NCI-H2081 (cell line): Measurements from ENCODE around the gene NMNAT2.

Source experiments
- DNase-seq, 2 experiments: peaks; one replicate each; lab custom pipeline; 2025; lab: John Stamatoyannopoulos, UW

The NMNAT2 gene

DNA sequence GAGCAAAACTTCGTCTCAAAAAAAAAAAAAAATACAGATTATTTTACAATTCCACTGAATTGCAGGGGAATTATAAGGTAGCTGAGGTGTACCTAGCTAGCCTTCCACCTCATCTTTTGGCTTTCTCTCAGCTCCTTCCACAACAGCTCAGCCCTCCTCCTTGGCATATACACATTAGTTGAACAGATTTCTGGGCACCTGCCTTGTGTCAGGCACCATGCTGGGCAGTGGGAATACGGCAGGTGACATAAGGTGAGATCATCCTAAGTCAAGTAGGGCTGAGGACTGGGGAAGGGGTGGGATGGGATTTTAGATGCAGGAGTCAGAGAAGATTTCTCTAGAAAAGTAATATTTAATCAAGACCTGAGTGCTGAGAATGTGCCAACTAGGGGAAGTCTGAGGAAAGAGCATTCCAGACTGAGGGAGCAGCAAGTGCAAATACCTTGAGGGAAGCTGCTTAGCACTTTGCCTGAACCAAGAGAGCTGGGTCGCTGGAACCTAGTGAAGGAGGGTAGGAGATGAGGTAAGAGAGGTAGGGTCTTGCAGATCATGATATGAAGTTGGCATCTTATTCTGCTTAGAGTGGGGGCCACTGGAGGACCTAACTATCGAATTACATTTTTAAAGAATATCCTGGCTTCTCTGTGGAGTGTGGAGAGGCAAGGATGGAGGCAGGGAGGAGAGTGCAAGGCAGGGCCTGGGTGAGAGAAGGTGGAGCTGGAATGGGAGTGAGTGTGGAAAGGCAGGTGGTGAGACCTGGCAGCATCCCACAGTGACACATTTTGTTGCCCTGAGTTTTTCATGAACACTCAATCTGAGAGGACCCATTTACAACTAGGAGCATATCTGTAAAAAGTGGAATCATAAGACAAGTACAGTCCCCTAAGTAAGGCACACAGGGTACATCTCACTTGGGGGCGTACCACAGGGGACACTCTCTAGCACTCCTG is 203.9 kb downstream of the NMNAT2 start:
- peak in 1 of 2 experiments; percentile 28 for DNase-seq

DNA sequence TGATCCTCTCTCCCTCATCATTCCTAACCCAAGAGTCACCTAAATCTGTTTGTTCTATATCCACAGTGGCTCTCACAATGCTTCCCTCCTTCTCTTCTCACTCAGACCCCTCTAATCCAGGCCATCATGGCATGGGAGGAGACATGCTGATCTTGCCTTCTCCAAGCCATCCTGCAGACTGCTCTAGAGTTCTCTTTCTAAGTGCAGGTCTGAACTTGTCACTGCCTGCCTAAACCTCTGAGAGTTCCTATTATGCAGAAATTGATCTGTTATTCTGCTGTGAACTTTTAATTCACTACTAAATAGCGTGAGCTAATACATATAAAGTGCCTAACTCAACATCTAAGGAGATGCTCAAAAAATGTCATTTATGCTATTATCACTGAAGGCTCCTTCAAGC is 205.3 kb downstream of the NMNAT2 start:
- DNase-seq = no peak

DNA sequence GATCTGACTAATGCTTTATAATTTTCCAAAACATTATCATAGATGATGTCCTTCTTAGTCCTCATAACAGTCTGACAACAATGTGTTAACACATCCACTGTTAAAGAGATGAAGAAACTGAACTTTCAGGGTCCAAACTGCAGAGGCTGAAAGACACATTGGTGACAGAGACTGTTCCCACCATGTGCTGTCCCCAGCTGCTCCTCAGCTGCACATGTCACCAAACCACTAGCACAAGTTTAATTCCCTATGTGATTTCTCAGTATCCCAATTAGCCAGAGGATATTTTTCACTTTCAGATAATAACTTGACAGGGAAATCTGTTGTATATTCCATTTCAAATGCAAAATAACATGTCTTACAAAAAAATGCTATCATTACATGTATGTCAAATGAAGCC is 207.5 kb downstream of the NMNAT2 start:
- DNase-seq = no peak

DNA sequence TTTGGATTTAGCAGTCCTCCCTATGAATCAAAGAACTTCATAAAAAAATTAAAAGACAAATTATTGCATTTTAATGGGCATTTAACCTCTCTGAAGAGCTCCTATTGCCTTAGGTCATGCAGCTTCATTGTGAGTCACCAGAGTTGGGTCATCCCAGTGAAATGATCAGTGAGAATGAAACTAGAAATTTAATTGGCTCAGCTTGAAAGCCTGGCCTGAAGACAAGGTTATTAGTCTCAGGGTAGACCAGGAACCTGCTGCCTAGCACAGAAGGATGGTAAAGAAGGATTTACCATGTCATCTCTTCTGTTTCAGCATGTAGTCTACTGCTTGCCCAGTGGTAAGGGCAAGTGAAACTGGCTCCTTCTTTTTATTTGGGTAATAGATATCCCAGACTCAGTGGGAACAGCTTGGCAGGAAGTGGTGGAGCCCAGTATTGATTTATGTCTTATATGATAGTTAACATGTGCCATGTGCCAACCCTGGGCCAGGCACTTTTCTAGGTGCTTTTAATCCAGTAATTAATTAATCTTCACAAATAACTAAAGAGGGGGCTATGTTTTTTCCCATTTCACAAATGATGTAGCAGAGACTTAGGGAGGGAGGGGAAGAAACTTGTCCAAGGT is 208.5 kb downstream of the NMNAT2 start:
- no peak for DNase-seq

DNA sequence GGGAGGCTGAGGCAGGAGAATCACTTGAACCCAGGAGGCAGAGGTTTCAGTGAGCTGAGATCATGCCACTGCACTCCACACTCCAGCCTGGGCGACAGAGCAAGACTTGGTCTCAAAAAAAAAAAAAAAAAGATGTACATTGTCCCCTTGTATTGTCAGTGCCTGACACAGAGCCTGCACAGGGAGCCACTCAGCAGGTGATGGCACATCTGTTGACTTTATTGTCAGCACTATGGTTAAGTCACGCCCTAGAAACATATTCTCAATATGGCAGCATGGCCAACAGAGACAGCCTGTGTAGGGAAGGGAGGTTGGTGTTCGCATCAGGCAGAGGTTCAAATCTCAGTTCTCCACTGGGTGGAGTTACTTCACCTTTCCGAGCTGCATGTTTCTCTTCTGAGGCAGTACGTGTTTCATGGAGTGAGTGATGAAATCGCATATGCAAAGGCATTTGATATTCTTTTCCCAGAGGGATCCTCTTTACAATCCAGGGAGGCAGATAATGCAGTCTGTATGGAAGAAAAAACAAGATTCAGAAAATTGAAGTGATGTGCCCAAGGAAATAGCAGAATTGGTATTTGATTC is 211.6 kb downstream of the NMNAT2 start:
- DNase-seq = no peak

DNA sequence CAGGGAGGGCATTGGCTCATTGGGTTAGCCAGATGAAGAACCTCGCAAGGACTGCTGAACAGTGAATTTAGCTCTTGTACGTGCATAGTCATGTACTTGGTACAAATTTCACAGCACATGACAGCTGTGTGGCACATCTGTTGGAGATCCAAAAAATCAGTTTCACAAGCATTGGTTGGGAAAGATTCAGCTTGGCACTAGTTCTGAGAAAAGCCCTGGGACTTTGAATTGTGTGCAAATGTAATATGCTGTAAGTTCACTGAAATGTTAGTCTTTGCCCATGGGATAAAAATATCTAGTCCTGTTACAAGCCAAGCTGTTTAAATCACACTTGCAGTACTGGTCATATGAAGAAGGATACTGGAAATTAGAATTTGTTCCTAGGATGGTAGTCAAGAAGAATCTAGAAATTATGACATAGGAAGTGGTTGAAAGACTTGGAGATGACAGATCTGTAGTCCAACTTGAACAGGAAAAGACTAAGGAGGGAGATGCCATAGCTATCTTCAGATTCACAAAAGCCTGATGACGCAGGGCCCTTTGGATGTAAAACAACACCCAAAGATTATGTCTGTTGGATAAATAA is 212.9 kb downstream of the NMNAT2 start:
- DNase-seq = no peak

DNA sequence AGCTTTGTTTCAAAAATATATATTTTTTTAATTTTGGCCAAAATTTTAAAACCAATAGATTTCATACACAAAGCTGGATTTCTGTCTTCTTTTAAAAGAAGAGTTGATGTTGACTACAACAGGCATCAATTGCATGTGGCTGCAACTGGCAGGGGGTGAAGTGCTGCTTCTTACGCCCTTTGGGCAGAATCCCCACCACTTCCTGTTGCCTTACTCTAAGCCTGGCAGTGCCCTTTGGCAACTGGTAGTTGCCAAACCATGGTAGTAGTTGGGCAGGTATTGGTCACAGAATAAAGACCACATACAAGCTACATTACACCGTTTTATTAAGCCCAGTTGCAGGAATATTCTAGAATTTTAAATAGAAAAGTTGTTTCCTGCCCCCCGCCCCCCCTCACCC is 215.1 kb downstream of the NMNAT2 start:
- no peak for DNase-seq

DNA sequence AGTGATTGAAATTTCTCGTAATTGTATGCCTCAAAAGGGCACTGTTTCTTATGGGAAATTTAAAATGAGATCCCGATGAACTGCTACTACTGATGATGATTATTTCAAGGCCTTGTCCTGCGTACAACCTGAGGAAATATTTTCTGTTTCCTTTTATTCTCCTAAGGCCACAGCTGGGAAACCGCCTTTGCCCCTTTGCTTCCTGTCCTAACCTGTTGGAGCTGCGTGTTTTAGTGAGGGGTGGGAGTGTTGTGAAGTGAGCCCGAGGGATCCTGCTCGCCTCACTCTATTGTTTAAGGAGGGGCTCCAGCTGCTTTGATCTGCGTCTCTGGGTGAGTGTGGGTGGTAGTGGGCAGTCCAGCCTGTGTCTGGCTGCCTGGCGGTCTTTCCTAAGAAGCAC is 217.7 kb downstream of the NMNAT2 start:
- no peak for DNase-seq

DNA sequence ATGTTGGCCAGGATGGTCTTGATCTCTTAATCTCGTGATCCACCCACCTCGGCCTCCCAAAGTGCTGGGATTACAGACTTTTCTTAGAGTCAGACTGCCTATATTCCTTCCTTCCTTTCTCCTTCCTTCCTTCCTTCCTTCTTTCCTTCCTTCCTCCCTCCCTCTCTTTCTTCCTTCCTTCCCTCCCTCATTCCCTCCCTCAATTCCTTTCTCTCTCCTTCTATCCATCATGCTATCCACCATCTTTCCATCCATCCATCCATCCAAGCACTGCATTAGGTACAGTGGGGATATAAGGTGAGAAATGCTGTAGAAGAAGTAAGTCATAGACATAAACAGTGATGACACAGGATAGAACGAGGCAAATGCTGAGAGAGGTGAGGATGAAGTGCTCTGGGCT is 218.9 kb downstream of the NMNAT2 start:
- DNase-seq = no peak

DNA sequence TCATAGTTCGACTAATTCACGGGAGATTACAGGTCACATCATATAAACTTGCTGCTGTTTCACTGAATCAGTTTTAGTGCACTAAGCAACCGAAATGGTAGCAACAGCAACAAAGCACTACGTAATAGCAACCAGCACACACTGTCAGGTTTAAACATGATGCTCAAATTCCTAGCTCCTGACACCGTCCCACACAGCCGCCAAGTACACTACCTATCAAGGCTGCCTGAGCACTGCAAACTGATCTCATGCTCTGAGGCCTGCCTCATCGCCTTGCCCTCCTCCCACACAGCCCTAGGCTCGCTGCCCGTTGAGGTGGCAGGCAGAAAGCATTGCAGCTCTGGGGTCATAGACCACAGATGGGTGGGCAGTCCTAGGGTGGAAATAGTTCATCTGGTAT is 219.7 kb downstream of the NMNAT2 start:
- DNase-seq = no peak
